Thyroid gland (tissue), 4 donors: ENCODE data around the gene ZMYM4.

Source experiments
- POLR2A ChIP-seq, 2 donors: fragments of 450-650 bp; IDR thresholded peaks; one replicate each; pipeline ENCODE4 v1.6.1; 2017; ENCODE audit warnings: antibody characterized with exemption in 2 of 2, mild to moderate bottlenecking in 2 of 2, moderate library complexity in 1 of 2
- TF ChIP-seq, protein P1 (sequence below), 6 experiments: fragments of 200-600 bp in 3 of 6; fragments of 450-650 bp in 3 of 6; sonication (generic) in 3 of 6; IDR thresholded peaks; one replicate each; pipeline ENCODE4 v1.5.1; 2016 to 2019; ENCODE audit warnings: antibody characterized with exemption in 6 of 6, mild to moderate bottlenecking in 2 of 6, inconsistent platforms in 1 of 6, moderate library complexity in 1 of 6

GRCh38 chr1:35367914-35368313 lies 99.4 kb downstream of the ZMYM4 start:
- TF ChIP-seq POLR2A (IDR thresholded peaks at IDR 0.05) = no peak
- TF ChIP-seq, protein P1, sequence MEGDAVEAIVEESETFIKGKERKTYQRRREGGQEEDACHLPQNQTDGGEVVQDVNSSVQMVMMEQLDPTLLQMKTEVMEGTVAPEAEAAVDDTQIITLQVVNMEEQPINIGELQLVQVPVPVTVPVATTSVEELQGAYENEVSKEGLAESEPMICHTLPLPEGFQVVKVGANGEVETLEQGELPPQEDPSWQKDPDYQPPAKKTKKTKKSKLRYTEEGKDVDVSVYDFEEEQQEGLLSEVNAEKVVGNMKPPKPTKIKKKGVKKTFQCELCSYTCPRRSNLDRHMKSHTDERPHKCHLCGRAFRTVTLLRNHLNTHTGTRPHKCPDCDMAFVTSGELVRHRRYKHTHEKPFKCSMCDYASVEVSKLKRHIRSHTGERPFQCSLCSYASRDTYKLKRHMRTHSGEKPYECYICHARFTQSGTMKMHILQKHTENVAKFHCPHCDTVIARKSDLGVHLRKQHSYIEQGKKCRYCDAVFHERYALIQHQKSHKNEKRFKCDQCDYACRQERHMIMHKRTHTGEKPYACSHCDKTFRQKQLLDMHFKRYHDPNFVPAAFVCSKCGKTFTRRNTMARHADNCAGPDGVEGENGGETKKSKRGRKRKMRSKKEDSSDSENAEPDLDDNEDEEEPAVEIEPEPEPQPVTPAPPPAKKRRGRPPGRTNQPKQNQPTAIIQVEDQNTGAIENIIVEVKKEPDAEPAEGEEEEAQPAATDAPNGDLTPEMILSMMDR (IDR thresholded peaks at IDR 0.05) = no peak
